ENCODE data around the gene CDH1.

The CDH1 gene

DNA sequence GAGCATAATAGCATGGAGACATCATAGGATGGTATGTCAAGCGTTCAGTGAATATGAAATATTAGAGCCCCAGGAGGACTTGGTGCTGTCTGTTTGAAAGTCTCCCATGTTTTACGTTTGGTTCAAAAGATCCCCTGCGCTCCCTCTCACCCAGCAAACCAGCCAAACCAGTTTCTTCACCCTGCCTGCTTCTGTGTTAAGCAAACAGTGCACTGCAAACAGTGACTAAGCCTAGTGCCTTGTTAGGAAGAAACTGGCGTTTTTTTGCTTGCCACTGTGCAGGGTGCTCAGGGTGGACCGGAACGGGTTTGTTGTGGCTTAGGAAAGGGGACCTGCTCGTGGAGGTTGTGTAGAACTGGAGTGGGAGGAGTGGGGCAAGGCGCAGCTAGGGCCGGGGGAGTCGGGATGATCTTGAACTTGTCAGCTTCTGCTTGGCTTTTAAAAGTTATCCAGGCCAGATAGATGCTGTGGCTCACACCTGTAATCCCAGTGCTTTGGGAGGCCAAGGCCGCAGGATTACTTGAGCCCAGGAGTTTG lies 7.7 kb downstream of the CDH1 start:
- POLR2A ChIA-PET (ENCODE audit: low non-redundant PET), result no interaction called here
- DNase-seq (ENCODE audit: low spot score), result peak; percentile 74
- CTCF ChIA-PET, result no interaction called here
- TF ChIP-seq CTCF (conservative IDR thresholded peaks at IDR 0.05; ENCODE audit: low read depth), result no peak
- H3K27ac ChIP-seq, result peak overlapping the region; percentile 24; the same call in 1 of the 2 replicates

DNA sequence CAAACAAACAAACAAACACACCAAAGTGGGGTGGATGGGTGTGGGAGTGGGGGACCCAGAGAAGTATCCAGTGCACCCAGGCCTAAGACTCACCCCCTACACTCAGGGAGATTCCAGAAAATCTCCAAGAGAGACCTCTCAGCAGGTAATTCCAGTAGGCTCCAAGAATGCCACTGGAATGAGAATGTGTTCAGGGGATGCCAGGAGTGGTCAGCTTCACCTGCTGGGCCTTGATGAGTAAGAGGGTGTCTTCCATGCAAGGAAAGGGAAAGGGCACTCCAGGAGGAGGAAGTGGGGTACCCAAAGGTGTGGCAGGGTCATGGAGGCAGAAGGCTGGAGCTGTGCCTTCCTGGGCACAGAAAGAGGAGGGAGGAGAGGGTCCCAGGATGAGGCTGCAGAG lies 9.9 kb downstream of the CDH1 start:
- CTCF ChIA-PET, result interaction anchor here (0.7 kb wide), 1 partner anchor 347 kb away, joined by 3 read pairs; no protein-coding TSS in a partner anchor
- TF ChIP-seq CTCF (conservative IDR thresholded peaks at IDR 0.05; ENCODE audit: low read depth), result no peak
- POLR2A ChIA-PET (ENCODE audit: low non-redundant PET), result no interaction called here
- no peak for DNase-seq (ENCODE audit: low spot score)
- no peak overlapping the region for H3K27ac ChIP-seq

DNA sequence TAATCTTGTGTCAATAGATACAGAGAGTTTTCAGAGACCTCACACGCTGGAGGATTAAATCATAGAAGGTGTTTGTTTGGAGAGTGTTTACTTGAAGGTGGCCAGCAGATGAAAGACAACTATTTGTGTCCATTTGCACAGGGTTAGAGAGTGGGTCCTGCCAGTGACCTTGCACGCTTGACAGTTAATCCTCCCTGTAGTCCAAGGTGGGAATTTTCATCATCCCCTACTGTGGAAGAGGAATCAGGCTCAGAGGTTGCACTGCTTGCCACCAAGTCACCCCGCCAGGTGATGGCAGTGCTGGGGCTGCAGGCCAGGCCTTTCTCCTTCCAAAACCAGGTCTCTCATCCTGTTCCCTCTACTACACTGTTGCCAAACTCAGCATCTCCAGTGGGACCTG lies 12.3 kb downstream of the CDH1 start:
- TF ChIP-seq CTCF (conservative IDR thresholded peaks at IDR 0.05; ENCODE audit: low read depth), result no peak
- H3K27ac ChIP-seq, result no peak overlapping the region
- CTCF ChIA-PET, result interaction anchor here (0.5 kb wide), 1 partner anchor 157 kb away, joined by 3 read pairs; no protein-coding TSS in a partner anchor
- no peak for DNase-seq (ENCODE audit: low spot score)
- POLR2A ChIA-PET (ENCODE audit: low non-redundant PET), result no interaction called here

GRCh38 chr16:68750193-68750695 lies 13.2 kb downstream of the CDH1 start:
- H3K27ac ChIP-seq, result no peak overlapping the region
- no peak for TF ChIP-seq CTCF (conservative IDR thresholded peaks at IDR 0.05; ENCODE audit: low read depth)
- ChIA-PET POLR2A (ENCODE audit: low non-redundant PET) (no interaction called here), CTCF (interaction anchor here (0.5 to 0.7 kb wide), 2 partner anchors 12 to 157 kb away, joined by 3 read pairs; no protein-coding TSS in a partner anchor)
- no peak for DNase-seq (ENCODE audit: low spot score)

- H3K27ac ChIP-seq, result no peak overlapping the region
- DNase-seq (ENCODE audit: low spot score), result no peak
- TF ChIP-seq CTCF (conservative IDR thresholded peaks at IDR 0.05; ENCODE audit: low read depth), result no peak
- CTCF ChIA-PET, result no interaction called here
- POLR2A ChIA-PET (ENCODE audit: low non-redundant PET), result no interaction called here
Measured at GRCh38 chr16:68751160-68751559, 14.1 kb downstream of the CDH1 start.

- ChIA-PET CTCF (no interaction called here), POLR2A (ENCODE audit: low non-redundant PET) (interaction anchor here (1.0 kb wide), 1 partner anchor 10 kb away, joined by 8 read pairs; no protein-coding TSS in a partner anchor)
- no peak for TF ChIP-seq CTCF (conservative IDR thresholded peaks at IDR 0.05; ENCODE audit: low read depth)
- no peak for DNase-seq (ENCODE audit: low spot score)
- H3K27ac ChIP-seq, result no peak overlapping the region
Measured at GRCh38 chr16:68752602-68753001, 15.5 kb downstream of the CDH1 start.
